GM18498 (cell line): Measurements from ENCODE around the gene U2AF2.

Experiments
- ATAC-seq: cut with Tn5 transposase; IDR thresholded peaks from one replicate; pipeline ENCODE4 v1.9.1; 2021; ENCODE audit warnings: mild to moderate bottlenecking, moderate library complexity; ENCODE audit not compliant: unreplicated experiment

Gene U2AF2

DNA sequence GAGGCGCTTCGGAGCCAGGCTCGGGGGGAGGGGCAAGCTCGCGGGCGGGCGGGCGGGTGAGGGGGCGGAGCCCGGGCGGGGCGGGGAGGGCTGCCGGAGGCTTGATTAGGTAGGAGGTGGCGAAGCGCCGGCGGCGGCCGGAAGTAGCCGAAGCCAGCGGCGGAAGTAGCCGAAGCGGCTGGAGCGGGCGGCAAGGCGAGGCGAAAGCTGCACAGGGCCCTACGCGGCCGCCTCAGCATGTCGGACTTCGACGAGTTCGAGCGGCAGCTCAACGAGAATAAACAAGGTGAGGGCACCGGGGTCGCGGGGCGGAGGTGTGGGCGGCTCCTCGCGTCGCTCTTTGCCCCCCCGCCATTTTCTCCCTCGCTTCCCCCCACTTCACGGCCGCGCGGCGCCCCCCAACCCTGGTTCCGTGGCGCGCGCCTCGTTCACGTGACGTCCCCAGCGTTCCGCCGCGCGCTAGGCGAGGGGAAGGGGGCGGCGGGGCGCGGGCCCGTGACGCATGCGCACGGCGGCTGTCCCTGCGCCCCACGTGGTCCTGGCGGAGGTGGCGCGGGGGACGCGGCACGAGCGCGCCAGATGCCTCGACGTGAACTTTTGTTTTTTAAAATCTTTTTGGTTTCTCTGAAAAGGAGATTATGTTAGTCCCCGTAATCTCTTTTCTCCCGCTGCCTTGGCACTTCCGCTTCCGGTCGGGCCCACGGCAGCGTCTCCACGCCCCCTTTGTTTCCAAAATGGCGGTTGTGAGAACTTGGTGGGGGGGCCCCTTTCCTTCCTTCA, at the start of gene U2AF2:
U2AF2 (plus strand) TSS at position 168 of the 780 bp plus-strand sequence; CDS start at position 238, 70 bp downstream.
- ATAC-seq, result peak; percentile 27

DNA sequence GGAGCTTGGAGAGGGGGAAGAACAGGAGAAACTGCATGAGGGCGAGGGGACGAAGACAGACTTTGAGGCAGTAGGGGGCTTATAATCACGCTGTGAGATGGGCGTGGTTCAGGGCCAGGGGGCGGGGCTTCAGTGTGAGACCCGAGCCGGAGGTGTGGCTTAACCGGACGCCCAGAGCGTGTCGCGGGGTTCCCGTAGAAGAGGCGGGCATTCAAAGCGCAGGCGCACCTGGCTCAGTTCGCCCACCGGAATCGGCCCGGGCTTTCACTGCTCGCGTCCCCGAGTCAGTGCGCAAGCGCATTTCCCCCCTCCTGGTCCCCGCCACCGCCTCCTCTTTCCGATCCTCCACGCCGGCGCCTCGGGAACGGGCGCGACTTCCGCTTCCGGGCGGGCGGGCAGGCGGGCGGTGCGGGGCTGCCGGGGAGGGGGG, 49.6 kb upstream of the U2AF2 start:
- peak; percentile 73 for ATAC-seq

DNA sequence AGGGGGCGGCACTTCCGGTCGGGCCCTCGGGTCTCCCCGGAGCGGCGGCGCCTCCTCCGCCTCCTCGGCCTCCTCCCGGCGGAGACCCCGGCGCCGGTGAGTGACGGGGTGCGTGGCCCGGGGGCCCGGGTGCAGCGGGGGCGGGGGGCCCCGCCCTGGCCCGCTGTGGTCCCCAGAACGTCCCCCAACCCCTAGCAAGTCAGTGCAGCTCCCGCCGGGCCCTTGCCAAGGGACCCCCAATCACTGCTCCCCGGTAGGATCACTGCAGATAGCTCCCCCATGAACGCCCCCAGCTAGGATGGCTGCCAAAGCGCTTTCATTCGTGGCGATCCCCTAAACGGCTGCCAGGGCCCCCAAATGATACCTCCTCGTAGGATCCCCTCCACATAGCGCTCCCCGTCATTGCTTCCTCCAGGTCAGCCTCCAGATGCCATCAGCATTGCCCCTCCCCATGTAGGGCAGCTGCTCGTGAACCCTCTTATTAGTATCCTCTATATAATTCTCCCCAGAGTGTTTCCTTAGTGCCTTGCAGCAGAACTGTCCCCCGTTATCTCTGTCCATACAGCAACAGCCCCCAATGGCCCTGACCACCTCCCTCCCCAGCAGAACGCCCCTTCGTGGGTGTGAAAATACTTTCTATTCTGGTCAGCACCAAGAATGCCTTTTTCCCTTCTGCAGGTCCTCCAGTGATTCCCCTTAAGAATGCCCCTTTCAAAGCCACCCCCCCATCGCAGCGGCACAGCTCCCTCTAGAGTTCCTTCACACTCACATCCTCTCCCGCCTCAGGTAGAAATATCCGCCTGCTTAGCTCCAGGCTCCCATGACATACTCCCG, 49.0 kb upstream of the U2AF2 start, which contains the start of gene ZNF865:
ZNF865 (plus strand) TSS at position 11 of the 834 bp plus-strand sequence. CDS start 7,972 bp downstream, outside the sequence.
- ATAC-seq, result peak; percentile 20

DNA sequence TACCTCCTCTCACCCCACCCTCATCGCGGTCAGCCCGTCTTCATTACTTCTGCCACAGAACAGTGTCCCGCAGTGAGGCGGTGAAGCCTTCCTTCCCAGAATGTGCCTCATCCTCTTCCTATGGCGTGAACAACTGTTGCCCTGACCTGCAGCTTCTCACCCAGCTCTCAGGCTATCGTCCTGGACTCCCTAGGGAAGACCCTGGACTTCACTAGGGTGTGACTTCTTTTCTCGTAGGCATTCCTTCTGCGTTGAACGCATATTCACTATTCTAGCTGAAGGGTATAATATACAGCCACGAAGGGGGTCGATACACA, 48.4 kb upstream of the U2AF2 start:
- no peak for ATAC-seq

DNA sequence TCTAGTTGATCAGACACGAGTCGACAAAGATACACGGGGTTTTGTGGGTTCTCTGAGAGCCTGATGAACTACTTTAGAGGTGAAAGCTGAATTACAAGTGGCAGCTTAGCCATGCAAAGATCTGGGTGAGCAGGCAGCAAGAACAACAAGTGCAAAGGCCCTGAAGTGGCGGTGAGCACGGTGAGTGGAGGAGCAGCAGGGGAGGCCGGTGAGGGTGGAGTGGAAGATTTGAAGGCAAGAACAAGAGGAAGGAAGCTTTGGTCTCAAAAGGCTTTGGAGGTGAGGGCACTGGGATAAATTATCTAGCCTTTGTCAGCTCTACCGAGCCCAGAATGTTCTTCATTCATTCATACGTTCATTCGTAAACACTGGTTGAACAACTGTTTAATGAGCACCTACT, 48.0 kb upstream of the U2AF2 start:
- no peak for ATAC-seq

DNA sequence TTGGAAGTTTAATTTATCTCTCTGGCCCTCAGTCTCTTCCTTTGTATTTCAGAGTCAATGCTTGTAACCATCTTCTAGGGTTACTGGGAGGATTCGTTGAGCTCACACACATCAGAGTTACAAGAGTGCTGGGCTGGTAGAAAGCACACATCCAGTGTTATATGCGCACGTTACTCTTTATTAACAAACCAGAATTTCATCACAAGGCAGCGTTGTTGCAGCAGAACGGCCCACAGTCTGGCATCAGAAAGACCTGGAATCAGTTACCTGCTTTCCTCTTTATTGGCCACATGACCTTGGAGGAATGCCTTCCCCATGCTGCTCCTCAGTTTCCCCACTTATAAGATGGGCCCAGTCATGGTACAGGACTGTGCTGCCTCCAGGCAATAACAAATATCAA, 45.5 kb upstream of the U2AF2 start:
- ATAC-seq, result no peak

DNA sequence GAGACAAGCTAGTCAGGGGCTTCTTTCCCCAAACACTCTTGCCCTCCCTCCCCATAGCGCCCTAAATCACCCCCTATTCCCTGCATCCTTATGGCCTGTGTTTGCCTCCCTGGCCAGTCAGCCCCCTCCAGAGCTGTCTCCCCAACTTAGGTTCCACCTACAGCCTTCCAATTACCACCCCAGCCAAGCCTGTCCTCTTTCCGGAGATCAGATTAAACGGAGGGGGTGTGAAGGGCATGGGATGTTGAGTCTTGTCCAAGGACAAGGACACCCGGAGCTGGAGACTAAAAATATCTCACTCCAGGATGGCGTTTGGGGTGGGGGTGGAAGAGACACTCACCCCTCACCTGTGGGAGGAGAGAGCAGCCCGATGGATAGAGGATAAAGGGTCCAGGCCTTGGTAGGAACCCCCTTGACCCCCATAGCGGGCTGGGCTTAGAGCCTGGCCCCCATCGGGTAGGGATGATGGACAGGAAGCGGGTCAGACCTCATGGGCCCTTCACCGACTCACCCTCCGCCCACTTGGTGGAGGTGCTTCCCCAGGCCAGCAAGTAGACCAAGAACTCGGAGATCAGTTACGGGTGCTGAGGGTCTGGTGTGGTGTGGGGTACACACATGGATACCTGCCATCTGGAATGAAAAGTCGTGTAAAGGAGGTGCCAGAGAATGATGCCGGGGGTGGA, 43.4 kb upstream of the U2AF2 start:
- ATAC-seq, result no peak

DNA sequence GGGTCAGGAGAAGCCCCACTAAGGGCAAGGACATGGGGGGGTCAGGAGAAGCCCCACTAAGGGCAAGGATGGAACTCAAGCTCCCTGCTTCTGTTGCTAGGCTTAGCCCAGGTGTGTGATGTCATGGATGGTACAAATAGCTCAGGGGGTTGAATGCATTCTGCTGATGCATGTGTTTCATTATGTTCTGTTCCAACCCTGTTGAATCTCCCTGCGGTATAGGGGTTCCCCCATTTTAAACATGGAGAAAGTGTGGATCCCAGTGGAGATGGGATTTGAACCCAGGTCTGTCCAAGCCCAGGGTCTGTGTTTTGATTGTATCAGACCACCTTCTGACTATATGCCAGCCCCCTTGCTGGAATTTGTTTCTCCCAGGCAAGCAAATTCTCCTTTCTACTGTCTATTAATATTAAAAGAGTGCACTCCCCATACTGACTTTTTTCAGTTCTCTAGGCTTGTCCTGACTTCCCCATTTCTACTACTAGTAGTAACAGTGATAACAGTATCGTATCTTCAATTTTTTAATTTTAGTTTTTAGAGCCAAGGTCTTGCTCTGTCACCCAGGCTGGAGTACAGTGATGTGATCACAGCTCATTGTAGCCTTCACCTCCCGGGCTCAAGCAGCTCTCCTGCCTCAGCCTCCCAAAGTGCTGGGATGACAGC, 42.7 kb upstream of the U2AF2 start:
- no peak for ATAC-seq

DNA sequence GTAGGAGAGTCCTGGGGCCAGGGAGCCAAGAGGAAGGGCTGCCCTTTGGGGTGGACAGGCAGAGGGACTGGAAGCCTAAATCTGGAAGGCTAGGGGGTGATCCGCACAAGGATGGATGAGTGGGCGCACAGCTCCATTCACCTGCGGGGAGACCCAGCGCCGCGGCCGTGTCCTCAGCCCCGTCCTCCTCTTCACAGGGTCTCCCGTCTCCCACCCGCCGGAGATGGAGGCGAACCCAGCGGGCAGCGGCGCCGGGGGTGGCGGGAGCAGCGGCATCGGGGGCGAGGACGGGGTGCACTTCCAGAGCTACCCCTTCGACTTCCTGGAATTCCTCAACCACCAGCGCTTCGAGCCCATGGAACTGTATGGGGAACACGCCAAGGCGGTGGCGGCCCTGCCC, 41.4 kb upstream of the U2AF2 start:
- ATAC-seq, result no peak

DNA sequence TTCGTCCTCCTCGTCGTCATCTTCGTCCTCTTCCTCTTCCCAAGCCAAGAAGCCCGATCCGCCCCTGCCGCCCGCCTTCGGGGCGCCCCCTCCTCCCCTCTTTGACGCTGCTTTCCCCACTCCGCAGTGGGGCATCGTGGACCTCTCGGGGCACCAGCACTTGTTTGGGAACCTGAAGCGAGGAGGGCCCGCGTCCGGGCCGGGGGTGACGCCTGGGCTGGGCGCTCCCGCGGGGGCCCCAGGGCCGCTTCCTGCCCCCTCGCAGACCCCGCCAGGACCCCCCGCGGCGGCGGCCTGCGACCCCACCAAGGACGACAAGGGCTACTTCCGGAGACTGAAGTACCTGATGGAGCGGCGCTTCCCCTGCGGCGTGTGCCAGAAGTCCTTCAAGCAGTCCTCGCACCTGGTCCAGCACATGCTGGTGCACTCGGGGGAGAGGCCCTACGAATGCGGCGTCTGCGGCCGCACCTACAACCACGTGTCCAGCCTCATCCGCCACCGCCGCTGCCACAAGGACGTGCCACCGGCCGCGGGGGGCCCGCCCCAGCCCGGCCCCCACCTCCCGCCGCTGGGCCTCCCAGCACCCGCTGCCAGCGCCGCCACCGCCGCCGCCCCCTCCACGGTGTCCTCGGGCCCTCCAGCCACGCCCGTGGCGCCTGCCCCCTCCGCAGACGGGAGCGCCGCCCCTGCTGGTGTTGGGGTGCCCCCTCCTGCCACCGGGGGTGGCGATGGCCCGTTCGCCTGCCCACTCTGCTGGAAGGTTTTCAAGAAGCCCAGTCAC, 40.7 kb upstream of the U2AF2 start:
- ATAC-seq, result no peak

DNA sequence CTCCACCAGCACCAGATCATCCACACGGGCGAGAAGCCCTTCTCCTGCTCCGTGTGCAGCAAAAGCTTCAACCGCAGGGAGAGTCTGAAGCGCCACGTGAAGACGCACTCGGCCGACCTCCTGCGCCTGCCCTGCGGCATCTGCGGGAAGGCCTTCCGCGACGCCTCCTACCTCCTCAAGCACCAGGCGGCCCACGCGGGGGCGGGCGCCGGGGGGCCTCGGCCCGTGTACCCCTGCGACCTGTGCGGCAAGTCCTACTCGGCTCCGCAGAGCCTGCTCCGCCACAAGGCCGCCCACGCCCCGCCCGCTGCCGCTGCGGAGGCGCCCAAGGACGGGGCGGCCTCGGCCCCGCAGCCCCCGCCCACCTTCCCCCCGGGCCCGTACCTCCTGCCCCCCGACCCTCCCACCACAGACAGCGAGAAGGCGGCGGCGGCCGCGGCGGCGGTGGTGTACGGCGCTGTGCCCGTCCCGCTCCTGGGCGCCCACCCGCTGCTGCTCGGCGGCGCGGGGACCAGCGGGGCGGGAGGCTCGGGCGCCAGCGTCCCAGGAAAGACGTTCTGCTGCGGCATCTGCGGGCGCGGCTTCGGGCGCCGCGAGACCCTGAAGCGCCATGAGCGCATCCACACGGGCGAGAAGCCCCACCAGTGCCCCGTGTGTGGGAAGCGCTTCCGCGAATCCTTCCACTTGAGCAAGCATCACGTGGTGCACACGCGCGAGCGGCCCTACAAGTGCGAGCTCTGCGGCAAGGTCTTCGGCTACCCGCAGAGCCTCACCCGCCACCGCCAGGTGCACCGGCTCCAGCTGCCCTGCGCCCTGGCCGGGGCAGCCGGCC, 39.9 kb upstream of the U2AF2 start:
- no peak for ATAC-seq

DNA sequence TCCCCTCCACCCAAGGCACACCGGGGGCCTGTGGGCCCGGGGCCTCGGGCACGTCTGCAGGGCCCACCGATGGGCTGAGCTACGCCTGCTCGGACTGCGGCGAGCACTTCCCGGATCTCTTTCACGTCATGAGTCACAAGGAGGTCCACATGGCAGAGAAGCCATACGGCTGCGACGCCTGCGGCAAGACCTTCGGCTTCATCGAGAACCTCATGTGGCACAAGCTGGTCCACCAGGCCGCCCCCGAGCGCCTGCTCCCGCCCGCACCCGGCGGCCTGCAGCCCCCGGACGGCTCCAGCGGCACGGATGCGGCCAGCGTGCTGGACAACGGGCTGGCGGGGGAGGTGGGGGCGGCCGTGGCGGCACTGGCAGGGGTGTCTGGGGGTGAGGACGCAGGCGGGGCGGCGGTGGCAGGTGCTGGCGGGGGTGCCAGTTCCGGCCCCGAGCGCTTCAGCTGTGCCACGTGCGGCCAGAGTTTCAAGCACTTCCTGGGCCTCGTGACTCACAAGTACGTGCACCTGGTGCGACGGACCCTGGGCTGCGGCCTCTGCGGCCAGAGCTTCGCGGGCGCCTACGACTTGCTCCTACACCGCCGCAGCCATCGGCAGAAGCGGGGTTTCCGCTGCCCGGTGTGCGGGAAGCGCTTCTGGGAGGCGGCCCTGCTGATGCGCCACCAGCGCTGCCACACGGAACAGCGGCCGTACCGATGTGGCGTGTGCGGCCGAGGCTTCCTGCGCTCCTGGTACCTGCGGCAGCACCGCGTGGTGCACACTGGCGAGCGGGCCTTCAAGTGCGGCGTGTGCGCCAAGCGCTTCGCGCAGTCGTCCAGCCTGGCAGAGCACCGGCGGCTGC, 39.1 kb upstream of the U2AF2 start:
- no peak for ATAC-seq

DNA sequence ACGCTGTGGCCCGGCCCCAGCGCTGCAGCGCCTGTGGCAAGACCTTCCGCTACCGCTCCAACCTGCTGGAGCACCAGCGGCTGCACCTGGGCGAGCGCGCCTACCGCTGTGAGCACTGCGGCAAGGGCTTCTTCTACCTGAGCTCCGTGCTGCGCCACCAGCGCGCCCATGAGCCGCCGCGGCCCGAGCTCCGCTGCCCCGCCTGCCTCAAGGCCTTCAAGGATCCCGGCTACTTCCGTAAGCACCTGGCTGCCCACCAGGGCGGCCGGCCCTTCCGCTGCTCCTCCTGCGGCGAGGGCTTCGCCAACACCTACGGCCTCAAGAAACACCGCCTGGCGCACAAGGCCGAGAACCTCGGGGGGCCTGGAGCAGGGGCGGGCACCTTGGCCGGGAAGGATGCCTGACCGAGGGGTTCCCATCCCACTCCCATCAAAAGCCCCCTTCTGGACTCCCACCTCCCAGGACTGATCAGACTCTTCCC, 38.4 kb upstream of the U2AF2 start:
- ATAC-seq, result no peak

DNA sequence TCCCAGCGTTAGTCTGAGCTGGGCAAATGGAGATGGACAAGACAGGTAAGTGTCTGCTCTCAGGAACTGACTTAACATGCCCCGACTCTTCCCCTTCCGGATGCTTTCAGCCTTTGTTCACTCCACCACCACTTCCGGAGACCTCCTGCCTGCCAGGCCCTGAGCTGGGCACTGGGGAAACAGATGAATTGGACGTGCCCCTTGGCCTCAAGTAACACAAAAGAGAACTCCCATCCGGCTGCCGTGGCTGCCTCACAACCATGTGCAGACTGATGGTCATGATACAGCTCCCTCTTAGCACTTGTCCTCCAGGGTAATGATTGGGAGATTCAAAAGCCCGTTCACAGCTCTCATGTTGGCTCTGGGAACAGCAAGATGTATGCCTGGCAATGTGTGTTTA, 37.4 kb upstream of the U2AF2 start:
- no peak for ATAC-seq

DNA sequence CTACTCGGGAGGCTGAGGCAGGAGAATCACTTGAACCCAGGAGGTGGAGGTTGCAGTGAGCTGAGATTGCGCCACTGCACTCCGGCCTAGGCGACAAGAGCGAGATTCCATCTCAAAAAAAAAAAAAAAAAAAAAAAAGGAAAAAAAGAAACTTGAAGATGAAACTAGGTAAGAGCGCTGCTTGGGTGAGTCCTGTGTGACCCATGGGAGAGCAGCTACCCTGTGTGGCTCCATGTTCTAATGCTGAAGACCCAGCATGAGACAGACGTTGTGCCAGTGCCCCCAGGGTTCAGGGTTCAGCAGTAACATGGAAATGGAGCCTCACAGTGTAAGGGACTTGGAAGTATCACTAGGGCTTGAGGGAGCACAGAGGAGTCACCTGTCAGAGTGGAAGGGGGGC, 36.4 kb upstream of the U2AF2 start:
- ATAC-seq, result no peak

DNA sequence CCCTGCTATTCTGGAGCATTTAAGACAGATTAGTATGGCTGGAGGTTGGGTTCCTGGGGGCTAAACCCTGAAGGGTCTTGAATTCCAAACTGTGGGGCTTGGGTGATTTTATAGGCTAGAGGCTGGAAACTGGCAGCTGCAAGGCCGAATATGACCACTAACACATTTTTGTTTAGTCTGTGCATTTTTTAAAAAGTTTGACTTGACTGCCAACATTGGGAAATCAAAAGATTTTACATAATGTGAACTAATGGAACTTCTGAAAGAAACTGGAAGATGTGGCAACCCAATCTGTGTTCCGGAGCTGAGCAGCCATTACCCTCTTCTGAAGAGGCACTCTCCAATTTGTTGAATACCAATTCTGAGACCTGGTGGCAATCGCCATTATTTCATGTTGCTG, 35.5 kb upstream of the U2AF2 start:
- no peak for ATAC-seq

DNA sequence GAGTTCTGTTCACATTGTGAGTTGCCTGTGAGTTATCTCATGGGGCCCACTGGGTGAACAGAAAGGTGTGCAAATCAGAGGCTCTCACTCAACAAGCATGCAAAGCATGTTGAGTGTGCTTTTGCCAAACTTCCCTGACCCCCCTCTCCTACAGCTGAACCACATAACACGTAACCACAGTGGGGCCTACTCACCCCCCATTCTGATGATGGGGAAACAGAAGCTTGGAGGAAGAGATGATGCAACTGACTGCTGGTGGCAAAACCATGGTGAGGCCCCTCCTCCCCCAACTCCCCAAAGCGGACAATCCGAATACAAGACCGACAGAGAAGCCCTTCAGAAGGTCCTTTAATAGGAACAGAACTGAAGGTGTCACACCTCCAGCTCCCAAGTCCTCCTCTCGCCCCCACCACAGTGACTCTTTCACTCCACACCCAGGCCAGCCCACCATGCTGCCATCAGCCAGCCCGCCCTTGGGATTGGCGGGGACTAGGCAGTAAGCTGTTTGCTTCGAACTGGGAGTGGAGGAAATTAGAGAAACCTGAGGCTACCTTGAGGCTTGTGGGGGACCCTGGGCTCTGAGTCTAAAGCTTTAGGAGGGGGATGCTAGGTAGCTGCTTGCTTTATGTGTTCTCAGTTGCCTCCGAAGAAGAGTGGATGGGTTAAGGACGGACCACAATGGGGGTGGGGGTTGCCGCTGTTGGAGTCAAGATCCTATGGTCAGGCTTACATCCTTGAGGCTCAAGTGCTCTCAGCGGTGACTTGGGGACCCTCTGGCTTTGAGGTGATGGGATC, 34.2 kb upstream of the U2AF2 start:
- no peak for ATAC-seq
